ENCODE results near the gene ADAMTSL2.

ADAMTSL2 gene

GRCh38 chr9:133516961-133517350 is 17.5 kb upstream of the ADAMTSL2 start:
- no peak for TF ChIP-seq CTCF (IDR thresholded peaks at IDR 0.05)

GRCh38 chr9:133517711-133518110 is 16.8 kb upstream of the ADAMTSL2 start:
- TF ChIP-seq CTCF (IDR thresholded peaks at IDR 0.05): no peak

GRCh38 chr9:133518200-133518599 is 16.3 kb upstream of the ADAMTSL2 start:
- TF ChIP-seq CTCF (IDR thresholded peaks at IDR 0.05): no peak

- no peak for TF ChIP-seq CTCF (IDR thresholded peaks at IDR 0.05)
These were observed 15.6 kb upstream of the ADAMTSL2 start for GRCh38 chr9:133518706-133519449.

GRCh38 chr9:133519693-133520092 is 14.8 kb upstream of the ADAMTSL2 start:
- TF ChIP-seq CTCF (IDR thresholded peaks at IDR 0.05): no peak

GRCh38 chr9:133520121-133520835 is 14.2 kb upstream of the ADAMTSL2 start:
- no peak for TF ChIP-seq CTCF (IDR thresholded peaks at IDR 0.05)

- no peak for TF ChIP-seq CTCF (IDR thresholded peaks at IDR 0.05)
These were observed 13.1 kb upstream of the ADAMTSL2 start for GRCh38 chr9:133521122-133522072.
